Mucosa of gallbladder (tissue), 1 donor: Measurements from ENCODE around the gene CHST11. TPM values are rescaled to one million over a fixed set of nuclear protein-coding genes. Genes with fewer than 3 reads are reported as not detected.

Source experiments
- DNase-seq: peaks from one replicate; pipeline ENCODE4 v3.0.0-alpha.2; 2020; ENCODE audit warnings: low spot score
- total RNA-seq: library from RNA; stranded (reverse); gene quantifications from one replicate; pipeline ENCODE4 v1.2.1, GENCODE V29; 2021
- donor health status: DM: no; HTN: no; CAD: no.

Gene CHST11
- total RNA-seq, 1 donor from 2014 or later = 16.7 TPM

- DNase-seq = no peak
These were observed 24.2 kb downstream of the CHST11 start for GRCh38 chr12:104480826-104481440.

- no peak for DNase-seq
These were observed 25.4 kb downstream of the CHST11 start for GRCh38 chr12:104482113-104482512.

- no peak for DNase-seq
These were observed 26.0 kb downstream of the CHST11 start for GRCh38 chr12:104482748-104483147.

- no peak for DNase-seq
These were observed 27.3 kb downstream of the CHST11 start for GRCh38 chr12:104484079-104484478.

- no peak for DNase-seq
These were observed 29.1 kb downstream of the CHST11 start for GRCh38 chr12:104485651-104486362.

GRCh38 chr12:104486363-104486750, 29.6 kb downstream of the CHST11 start:
- DNase-seq = no peak

- no peak for DNase-seq
These were observed 30.4 kb downstream of the CHST11 start for GRCh38 chr12:104486943-104487819.

GRCh38 chr12:104488374-104488773, 31.6 kb downstream of the CHST11 start:
- DNase-seq = no peak

GRCh38 chr12:104490186-104490585, 33.4 kb downstream of the CHST11 start:
- no peak for DNase-seq

GRCh38 chr12:104490850-104491249, 34.1 kb downstream of the CHST11 start:
- no peak for DNase-seq

- DNase-seq = no peak
These were observed 36.7 kb downstream of the CHST11 start for GRCh38 chr12:104493496-104493895.

GRCh38 chr12:104494137-104494792, 37.5 kb downstream of the CHST11 start:
- DNase-seq = no peak

GRCh38 chr12:104494793-104495158, 38.0 kb downstream of the CHST11 start:
- no peak for DNase-seq

GRCh38 chr12:104495786-104496185, 39.0 kb downstream of the CHST11 start:
- DNase-seq = no peak

- no peak for DNase-seq
These were observed 39.6 kb downstream of the CHST11 start for GRCh38 chr12:104496336-104496735.

- no peak for DNase-seq
These were observed 41.6 kb downstream of the CHST11 start for GRCh38 chr12:104498211-104498801.

- no peak for DNase-seq
These were observed 43.1 kb downstream of the CHST11 start for GRCh38 chr12:104499668-104500332.

GRCh38 chr12:104501115-104501514, 44.4 kb downstream of the CHST11 start:
- DNase-seq = no peak

GRCh38 chr12:104501660-104502059, 44.9 kb downstream of the CHST11 start:
- no peak for DNase-seq

- no peak for DNase-seq
These were observed 45.5 kb downstream of the CHST11 start for GRCh38 chr12:104502217-104502616.

GRCh38 chr12:104502638-104503037, 45.9 kb downstream of the CHST11 start:
- DNase-seq = no peak
